Stimulated activated CD8-positive, alpha-beta memory T cell treated with anti-CD3 and anti-CD28 coated beads, Interleukin-7, amount 100 ng/mL, for 24 hours (primary cell): ENCODE results near the gene SKA3.
"Not testable (repeated sequence)": the region's sequence is repeated elsewhere in the genome, so short reads cannot be mapped to it uniquely, and the experiment has no call there.

ENCODE experiments used
- DNase-seq: peaks from one replicate; pipeline ENCODE4 v3.0.0-alpha.2; 2020; ENCODE audit warnings: low read depth

Gene SKA3

GRCh38 chr13:21165606-21166005 lies 10.7 kb downstream of the SKA3 start:
- not testable (repeated sequence) for DNase-seq

GRCh38 chr13:21164631-21165030 lies 11.7 kb downstream of the SKA3 start:
- DNase-seq = no peak

DNA sequence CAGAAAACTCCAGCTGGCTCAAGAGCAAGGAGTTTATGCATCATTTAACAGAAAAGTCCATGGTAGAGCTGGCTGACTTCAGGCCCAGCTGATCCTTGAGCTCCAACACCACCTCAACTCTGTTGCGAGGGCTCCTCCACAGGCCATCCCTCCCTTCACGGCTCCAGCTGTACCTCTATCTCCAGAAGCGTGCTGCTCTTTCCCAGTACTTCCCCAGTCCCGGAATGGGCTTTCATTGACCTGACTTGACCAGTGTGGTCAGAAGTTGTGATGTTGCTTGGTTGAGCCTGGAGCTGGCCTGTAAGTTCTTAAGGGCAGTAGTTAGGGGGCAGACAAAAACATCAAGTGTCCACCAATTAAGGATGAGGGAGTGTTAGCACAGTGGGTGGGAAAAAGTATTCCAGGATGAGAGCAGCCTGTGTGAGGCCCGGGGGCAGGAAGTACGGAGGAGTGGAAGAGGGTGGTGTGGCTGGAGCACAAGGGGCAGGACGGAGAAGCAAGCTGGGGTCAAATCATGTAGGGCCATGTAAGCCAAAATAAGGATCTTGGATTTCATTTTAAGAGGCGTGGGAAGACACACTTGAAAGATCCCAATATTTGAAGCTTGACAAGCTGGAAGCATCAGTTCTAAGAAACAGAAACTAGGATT lies 24.0 kb downstream of the SKA3 start:
- DNase-seq = no peak

GRCh38 chr13:21150013-21150412 lies 26.3 kb downstream of the SKA3 start:
- no peak for DNase-seq

GRCh38 chr13:21149568-21149967 lies 26.8 kb downstream of the SKA3 start:
- DNase-seq = no peak

DNA sequence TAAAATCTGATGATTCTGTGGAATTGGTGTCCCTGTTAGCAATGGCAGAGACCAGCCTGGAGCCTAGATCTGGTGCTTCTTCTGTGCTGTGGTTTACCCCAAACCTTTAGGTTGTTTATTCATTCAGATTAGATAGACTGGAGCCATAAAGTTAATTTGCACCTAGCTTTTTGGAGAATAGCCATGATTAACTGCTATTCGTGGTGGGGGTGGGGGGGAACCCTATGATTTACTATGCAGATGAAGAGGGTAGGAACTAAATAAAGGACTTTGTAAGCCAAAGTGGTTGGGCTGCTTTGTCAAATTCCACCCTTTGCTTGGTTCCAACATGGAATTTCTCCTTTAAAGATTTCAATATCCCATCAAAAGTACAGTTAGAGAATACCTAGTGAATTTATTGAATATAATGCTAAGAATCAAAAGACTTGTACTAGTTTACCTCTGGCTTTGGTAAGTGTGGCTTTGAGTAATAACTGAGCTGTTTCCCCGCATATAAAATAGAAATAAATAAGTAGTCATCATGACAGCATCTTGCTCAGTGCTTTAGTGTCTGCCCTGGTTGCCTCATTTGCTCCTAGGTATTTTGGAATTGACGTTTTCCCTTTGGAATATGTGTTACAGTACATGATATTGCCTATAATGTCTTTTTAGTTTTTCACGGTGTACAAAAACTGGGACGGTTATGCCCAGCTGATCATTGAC lies 27.6 kb downstream of the SKA3 start:
- no peak for DNase-seq

- DNase-seq = no peak
Observed at GRCh38 chr13:21147827-21148226, 28.5 kb downstream of the SKA3 start.

GRCh38 chr13:21142766-21143165 lies 33.6 kb downstream of the SKA3 start:
- DNase-seq = no peak

- no peak for DNase-seq
Observed at GRCh38 chr13:21139374-21139773, 37.0 kb downstream of the SKA3 start.

DNA sequence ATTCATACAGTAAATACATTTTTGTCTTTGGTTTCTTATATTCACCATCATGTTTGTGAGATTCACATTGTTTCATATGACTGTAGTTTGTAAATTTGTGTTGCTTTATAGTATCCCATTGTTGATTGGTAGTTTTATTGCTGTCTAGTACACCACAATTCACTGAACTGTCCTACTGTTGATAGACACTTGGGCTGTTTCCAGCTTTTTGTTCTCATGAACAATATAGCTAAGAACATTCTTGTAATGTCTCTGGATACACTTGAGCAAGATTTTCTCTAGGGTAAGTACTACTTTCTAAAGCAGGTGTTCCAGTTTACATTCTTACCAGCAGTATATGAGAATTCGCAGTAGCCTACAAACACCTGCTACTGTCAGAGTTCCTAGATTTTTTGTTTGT lies 37.8 kb downstream of the SKA3 start:
- DNase-seq = no peak

GRCh38 chr13:21137696-21138095 lies 38.7 kb downstream of the SKA3 start:
- DNase-seq = no peak

GRCh38 chr13:21135833-21136232 lies 40.5 kb downstream of the SKA3 start:
- DNase-seq = not testable (repeated sequence)

DNA sequence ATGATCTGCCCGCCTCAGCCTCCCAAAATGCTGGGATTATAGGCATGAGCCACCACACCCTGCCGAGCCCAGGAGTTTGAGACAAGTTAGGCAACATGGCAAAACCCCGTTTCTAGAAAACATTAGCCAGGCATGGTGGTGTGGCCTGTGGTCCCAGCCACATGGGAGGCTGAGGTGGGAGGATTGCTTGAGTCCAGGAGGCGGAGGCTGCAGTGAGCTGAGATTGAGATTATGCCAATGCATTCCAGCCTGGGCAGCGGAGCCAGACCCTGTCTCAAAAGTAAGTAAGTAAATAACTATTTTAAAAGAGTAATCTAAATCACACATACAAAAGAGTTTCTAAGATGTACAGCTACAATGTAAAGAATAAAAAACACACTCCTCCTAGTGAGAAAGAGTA lies 41.9 kb downstream of the SKA3 start:
- no peak for DNase-seq

GRCh38 chr13:21133077-21133476 lies 43.3 kb downstream of the SKA3 start:
- DNase-seq = no peak

- DNase-seq = no peak
Observed at GRCh38 chr13:21130116-21130515, 46.2 kb downstream of the SKA3 start.

GRCh38 chr13:21124852-21125251 lies 51.5 kb downstream of the SKA3 start:
- DNase-seq = no peak

DNA sequence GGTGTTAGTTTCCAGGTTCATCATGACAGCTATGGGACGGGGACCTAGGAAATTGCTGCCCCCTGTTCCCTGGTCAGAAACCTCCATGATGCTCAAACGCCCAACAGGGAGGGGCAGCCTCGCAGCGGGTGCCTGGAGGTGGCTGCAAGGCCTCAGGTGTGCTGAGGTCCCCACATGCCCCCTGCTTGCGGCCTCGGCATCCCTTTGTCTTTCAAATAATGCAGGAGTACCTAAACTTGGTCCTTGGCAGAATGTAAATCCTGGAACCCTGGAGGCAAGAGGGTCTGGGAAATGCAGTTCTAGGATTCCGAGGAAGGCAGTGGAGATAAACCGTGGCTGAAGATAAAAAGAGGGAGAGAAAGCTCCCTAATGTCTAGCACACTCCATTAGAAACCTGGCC lies 52.4 kb downstream of the SKA3 start:
- no peak for DNase-seq

DNA sequence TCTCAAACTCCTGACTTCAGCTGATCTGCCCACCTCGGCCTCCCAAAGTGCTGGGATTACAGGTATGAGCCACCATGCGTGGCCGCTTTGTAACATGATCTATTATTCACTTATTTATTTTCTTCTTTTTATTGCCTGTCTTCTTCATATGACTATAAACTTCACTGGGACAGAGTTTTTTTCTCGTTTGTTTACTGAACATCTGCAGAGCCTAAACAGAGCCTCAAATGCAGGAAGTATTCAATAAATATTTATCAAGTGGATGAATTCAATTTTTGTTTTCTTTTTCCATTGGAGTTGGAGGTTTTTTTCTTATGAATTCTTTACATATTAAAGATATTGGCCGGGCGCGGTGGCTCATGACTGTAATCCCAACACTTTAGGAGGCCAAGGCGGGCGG lies 54.7 kb downstream of the SKA3 start:
- no peak for DNase-seq

- no peak for DNase-seq
Observed at GRCh38 chr13:21120191-21120590, 56.2 kb downstream of the SKA3 start.

DNA sequence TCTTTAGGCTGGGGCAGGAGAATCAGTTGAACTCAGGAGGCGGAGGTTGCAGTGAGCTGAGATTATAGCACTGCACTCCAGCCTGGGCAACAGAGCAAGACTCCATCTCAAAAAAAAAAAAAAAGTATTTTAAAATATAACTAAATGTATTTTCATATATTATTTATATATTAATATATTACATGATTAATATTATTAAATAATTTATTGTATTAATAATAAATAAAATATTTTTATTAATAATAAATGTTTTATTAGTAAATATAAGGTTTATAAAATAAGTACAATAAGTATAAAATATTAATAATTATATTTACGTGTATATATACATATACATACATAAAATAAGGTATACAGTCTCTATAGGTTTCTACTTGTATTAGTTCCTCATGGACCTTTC lies 56.8 kb downstream of the SKA3 start:
- DNase-seq = no peak

GRCh38 chr13:21118180-21118579 lies 58.2 kb downstream of the SKA3 start:
- no peak for DNase-seq

DNA sequence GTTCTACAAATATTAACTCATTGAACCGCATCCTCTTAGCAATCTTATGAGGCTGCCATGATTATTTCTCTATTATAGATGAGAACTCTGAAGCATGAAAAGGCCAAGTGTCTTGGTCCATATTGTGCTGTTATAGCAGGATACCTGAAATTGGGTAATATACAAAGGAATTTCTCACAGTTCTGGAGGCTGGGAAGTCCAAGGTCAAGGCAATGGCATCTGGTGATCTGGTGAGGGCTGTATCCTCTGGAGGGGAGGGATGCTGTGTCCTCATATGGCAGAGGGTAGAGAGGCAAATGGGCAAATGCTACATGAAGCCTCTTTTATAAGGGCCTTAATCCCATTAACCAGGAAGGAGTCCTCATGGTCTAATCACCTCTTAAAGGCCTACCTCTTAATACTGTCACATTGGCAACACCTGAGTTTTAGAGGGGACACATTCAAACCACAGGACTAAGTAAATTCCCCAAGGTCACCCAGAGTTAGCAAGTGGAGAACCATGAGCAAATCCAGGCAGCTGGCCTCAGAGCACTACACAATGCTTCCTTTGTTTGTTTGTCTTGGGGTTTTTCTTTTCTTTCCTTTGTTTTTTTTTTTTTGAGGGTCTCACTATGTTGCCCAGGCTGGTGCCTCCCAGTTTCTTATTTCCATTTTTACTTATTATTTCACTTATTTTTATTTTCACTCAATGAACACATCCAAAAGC lies 59.1 kb downstream of the SKA3 start:
- DNase-seq = no peak

DNA sequence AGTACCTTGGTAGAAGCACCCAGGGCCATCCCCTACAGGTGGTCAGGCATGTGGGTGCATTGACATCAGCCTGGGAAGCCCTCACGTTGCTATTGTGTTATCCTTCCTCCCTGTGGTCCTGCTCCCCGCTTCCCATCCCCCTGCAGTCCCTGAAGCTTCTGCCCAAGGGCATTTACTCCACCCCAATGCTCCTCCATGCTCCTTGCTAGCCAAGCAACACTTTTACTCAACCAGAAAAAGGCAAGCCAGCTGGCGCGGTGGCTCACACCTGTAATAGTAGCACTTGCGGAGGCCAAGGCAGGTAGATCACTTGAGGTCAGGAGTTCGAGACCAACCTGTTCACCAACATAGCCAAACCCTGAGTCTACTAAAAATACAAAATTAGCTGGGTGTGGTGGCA lies 60.2 kb downstream of the SKA3 start:
- no peak for DNase-seq
